Central memory CD4-positive, alpha-beta T cell (primary cell): Measurements from ENCODE around the gene MAN2B2.
"Not testable (repeated sequence)": the region's sequence is repeated elsewhere in the genome, so short reads cannot be mapped to it uniquely, and the experiment has no call there.

Experiments used
- DNase-seq: peaks from one replicate; pipeline ENCODE4 v3.0.0; 2022

MAN2B2 gene

DNA sequence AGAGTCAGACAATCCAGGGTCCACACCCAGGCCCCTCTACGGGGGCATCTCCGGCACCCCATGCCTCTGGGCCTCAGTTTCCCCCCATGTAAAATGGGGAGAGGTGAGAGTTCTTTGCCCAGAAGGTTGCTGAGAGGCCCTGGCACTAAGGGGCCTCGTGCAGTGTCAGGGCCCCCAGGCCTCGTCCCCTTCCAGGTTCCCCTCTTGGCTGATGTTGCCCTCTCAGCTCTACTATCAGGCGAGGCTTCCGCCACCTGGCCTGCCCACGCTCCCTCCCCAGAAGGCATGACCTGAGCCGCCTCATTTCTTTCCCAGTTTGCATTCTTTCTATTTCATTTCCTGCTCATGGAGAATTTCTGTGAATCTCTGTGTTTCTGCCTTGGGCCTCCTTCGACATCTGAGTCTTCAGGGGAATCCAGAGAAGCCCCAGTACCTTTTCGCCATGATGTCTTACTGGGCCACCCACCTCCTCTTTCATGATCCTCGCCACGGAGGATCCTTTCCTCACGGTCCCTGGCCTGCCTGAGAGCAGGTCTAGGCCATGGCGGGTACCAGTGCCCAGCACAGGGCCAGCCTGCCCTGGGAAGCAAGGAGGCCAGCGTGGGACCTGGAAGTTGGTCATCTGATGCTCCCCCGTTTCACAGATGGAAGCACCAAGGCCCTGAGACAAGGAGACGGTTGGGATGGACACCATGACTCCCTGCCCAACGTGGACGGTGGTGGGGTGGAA is 43.6 kb downstream of the MAN2B2 start:
- no peak for DNase-seq

DNA sequence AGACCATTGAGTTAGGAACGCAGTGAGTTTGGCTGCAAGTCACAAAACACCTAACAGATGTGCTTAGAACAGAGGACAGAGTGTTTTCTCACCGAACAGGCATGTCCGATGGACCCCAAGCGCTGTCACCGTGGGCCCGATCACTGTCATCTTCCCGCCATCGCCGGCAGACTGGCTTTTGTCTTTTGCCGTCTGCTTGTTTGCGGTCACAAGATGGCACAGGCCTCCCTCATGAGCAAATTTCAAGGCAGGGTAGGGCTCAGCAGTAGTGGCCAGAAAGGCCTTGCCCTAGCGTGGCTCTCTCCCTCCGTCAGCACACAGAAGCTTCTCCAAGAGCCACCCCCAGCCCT is 44.1 kb downstream of the MAN2B2 start:
- DNase-seq: no peak

DNA sequence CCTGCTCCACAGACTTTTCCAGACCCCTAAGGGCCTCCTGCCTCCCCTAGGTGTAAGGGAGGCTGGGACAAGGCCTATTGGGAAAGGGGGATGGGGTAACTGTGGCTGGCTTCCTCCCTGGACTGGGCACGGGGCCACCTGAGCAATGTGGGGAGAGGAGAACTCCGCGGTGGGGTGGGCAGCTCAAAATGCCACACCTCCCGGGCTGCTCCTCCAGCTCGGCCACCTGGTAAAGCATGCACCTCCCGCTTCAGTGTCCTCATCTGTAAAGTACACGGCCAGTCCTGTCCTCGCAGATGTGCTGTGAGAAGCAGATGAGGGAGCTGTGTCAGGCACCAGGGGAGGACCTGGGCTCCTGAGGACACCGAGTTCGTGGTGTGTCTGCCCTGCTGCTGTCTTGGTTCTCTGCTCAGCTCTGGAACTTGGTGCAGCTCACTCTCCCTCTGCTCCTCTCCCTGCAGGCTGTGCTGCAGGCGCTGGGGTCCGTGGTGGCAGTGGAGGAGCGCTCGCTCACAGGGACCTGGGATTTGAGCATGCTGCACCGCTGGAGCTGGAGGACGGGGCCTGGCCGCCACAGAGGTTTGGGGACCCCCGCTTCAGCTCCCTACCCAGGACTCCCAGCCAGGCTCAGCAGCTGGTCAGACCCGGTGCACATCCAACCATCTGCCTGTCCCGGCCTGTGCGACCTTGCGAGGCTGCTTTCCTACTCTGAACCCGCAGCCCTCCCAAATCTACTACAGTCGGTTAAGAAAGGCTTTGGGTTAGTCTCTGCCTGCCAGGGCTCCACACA is 44.7 kb downstream of the MAN2B2 start:
- no peak for DNase-seq

DNA sequence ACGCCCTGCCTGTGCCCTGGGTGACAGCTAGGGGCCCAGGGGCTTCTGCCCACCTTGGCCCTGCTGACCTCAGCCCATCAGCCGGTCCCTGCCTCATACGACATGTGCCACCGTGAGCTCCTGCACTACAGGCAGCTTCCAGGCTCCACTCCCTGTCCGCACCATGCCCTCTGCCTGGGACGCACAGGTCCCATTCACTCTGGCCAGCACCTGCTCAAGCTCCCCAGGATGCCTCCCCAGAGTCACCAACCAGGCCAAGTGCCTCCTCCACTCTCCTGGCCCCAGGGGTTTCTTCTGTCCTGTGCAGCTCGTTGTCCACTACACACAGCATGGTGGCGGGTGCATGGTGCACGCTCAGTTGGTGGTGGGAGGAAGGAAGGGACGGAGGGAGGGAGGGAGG is 45.3 kb downstream of the MAN2B2 start:
- DNase-seq: no peak

DNA sequence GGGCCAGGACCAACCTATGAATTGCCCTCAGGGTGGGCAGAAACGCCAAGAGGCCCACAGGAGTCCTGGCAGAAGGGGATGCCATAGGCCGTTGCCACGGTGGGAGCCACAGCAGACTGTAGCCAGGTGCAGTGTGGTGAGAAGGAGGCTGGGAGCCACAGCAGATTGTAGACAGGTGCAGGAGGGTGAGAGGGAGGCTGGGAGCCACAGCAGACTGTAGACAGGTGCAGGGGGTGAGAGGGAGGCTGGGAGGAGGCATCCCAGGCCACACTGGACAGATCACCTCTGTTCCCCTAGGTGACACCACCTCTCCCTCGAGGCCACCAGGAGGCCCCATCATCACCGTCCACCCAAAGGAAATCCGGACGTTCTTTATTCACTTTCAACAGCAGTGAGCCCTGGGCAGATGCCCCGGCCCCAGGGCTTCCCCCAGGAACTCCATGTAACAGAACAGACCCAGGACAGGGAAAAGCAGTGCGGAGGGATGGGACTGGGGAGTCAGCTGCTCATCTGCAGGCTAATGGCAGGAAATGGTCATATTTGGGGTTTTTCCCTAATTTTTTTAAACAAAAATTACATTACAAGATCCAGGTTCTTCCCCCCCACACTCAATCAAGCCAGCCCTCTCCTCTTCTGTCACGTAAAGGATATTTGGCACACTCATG is 46.0 kb downstream of the MAN2B2 start:
- DNase-seq: no peak

DNA sequence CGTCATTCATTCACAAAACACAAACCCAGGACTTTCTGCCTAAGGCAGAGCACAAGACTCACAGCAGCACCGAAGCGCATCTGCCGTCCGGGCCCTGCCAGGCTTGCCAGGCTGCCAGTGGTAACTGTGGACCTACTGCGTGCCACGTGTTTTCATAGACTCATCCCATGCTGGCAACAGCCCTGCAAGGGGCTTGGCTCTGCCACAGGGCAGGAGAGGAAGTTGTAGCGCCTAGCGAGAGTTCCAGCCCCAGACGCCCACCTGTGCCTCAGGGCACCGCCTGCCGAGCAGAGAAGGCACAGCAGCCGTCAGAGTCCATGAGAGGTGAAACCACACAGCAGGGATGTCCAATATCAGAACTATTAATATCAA is 46.6 kb downstream of the MAN2B2 start:
- DNase-seq: no peak

DNA sequence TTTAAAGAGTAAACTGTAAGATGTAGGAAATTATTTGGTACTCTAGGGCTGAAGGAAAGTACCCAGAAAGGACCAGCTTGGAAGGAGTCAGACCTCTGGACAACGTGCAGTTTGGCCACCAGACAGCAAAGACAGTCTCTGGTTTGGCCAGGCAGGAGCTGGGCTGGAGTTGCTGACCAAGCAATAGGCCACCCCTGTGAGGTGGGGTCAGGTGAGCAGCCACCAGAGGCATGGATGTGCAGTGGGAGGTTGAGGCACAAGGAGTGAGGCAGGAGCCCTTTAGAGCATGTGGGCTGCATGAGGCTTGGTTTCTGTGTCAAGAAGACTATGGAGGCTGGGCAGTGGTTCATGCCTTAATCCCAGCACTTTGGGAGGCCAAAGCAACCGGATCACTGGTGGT is 47.8 kb downstream of the MAN2B2 start:
- DNase-seq: no peak

DNA sequence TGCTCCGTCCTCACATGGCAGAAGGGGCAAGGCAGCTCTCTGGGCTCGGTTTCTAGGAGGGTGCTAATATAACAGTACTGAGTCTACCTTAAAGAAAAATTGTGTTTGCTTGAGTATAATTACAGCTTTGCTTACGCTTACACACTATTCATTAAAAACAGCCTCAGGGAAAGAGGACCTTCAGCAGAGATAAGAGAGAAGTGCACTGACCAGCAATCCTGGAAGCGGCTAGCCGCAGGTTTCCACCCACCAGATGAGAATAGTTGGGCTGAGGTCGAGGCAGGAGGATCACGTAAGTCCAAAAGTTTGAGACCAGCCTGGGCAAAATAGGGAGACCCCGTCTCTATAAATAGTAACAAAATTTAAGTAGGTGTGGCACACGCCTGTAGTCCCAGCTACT is 50.3 kb downstream of the MAN2B2 start:
- DNase-seq: no peak

DNA sequence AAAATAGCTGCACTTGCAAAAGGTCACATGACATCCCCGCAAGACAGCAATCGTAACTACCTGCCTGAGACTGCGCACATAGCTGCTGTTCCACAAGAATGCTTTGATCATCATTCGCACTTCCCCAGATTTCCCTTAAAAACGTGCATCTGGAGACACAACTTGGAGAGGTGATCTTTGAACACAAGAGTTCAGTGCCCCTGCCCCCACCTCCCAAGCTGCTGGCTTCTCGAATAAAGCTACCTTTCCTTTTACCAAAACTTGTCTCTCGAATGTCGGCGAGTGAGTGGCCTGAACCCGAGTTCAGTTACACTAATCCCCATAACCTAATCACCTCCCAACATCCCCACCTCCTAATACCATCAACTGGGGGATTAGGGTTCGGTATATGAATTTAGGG is 51.1 kb downstream of the MAN2B2 start:
- DNase-seq: no peak

DNA sequence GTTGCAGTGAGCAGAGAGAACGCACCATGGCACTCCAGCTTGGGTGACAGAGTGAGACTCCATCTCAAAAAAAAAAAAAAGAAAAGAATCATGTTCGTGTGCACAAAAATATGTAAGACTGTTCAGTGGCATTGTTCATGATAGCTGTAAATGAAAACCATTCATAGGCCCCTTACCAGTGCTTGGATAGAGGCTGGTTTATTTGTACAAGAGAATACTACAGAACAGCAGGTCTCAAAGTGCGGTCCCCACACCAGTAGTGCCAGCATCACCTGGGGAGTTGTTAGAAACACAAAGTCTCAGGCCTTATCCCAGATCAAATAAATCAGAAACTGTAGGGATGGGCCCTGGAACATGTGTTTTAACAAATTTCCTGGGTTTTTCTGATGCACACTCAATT is 52.8 kb downstream of the MAN2B2 start:
- DNase-seq: no peak

DNA sequence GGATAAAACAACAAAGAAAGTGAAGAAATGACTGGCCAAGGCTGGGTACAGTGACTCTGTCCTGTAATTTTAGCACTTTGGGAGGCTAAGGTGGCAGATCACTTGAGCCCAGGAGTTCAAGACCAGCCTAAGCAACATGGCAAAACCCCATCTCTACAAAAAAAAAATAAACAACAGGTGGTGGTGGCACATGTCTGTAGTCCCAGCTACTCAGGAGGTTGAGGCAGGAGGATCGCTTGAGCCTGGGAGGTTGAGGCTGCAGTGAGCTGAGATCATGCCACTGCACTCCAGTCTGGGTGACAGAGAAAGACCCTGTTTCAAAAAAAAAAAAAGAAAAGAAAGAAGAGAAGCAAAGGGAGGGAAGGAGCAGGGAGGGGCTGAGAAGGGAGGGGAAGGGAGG is 53.5 kb downstream of the MAN2B2 start:
- DNase-seq: not testable (repeated sequence)

DNA sequence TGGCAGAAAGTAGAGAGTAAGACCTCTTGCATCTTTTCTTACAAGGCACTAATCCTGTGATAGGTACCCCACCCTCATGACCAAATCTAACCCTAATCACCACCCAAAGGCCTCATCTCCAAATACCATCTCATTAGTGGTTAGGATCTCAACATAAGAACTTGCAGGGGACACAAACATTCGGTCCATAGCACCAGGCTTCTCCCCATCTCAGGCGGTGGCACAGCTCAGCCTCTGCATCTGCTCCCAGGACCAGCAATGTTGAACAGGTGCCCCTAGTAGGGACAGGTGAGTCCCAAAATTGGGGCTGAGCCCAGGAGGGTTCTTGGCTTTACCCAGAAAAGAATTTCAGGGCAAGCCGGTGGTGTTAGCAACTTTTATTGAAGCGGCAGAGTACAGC is 57.1 kb downstream of the MAN2B2 start:
- DNase-seq: no peak

DNA sequence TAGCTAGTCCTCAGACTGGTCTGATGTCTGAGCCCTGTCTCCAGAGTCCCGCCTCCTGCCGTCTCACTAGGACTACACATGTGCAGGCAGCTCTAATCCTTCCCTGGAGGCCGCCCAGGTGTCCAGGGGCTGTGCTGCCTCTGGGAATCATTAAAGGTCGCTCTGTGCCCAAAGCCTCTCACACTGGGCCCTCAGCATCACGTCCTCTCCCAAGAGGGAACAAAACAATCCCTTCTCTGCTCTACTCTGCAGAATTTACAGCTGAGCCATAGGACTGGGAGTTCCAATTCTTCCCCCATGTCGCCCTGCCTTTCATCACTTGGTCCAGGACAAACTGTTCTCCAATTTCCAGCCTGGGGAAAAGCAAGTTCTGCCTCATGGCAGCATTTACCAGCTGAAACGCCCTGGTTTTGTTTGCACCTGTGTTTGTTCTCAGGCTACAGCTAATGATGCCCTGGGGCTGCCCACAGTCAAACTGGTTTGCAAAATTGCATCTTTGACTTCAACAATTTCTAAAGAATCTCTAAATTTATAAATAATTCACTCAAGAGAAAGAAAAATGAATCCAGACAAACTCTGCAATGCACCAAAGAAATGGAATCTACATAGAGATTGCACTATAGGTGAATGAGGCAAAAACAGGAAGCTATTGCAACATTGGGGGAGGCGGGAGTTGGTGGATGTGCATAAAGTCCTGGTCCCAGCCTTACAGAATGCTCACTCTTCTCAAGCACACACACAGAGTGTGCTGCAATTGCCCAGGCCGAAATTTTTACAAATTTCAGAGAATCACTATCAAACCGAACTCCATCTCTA is 58.3 kb downstream of the MAN2B2 start:
- no peak for DNase-seq

DNA sequence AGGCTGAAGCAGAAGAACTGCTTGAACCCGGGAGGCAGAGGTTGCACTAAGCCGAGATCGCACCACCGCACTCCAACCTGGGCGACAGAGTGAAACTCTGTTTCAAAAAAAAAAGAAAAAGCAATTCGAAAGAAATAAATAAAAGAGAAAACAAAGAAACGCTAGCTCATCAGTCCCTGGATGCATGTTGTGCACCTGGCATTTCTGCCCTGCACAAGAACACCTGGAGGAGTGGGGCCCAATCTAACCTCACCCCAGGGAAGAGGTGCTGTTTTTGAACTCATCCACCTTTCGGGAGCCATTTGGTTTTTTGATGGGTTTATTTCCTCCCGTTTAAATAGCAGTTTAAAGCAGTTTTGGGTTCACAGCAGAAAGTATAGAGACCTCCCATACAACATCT is 59.8 kb downstream of the MAN2B2 start:
- DNase-seq: no peak

DNA sequence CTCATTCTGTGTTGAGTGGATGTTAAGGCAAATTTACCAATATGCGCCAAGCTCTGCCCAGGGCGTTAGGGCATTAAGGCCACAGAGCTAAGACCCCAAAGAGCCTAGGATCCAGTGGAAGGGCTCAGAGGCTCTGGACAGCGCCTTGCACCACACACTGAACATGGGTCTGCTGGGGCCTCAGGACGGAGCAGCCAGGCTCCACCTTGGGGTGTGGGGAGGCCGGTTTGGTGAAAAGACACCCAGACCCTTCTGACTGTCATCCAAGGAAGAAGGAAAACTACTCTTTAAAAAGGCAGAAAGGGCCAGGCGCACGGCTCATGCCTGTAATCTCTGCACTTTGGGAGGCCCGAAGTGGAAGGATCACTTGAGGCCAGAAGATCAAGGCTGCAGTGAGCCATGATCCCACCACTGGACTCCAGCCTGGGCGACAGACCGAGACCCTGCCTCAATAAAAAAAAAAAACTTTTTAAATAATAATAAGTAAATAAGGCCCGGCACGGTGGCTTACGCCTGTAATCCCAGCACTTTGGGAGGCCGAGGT is 64.2 kb downstream of the MAN2B2 start:
- DNase-seq: no peak

DNA sequence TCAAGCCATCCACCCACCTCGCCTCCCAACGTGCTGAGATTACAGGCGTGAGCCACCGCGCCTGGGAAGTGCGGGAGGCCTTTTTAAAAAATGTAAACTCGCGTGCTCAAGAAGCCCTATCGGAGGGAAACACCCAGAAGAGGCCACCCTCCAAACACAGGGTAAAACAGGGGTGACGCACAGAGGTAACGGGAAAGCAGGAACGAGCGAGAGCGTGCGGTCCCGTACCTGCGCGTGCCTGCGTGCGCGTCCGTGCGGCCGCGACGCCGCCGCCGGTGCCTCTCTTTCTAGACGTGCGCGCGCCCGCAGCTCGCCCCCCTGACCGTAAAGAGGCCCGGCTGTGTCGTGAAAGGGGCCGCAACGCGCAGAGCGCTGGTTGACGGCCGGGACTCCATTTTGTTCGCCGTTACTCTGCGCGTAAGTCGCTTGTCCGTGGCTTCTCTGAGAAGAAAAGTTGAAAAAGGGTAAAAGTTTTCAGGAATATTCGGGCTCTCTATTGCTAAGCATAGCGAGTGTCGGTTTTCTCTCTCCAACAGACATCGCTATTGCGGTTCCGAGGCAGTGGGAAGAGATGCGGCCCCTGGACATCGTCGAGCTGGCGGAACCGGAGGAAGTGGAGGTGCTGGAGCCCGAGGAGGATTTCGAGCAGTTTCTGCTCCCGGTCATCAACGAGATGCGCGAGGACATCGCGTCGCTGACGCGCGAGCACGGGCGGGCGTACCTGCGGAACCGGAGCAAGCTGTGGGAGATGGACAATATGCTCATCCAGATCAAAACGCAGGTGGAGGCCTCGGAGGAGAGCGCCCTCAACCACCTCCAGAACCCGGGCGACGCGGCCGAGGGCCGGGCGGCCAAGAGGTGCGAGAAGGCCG is 65.5 kb downstream of the MAN2B2 start, which contains the start of gene MRFAP1:
Gene MRFAP1 (plus strand): TSS at position 394 of the 872 bp plus-strand sequence. CDS start 178 bp downstream, at position 572.
- peak; percentile 97 for DNase-seq

DNA sequence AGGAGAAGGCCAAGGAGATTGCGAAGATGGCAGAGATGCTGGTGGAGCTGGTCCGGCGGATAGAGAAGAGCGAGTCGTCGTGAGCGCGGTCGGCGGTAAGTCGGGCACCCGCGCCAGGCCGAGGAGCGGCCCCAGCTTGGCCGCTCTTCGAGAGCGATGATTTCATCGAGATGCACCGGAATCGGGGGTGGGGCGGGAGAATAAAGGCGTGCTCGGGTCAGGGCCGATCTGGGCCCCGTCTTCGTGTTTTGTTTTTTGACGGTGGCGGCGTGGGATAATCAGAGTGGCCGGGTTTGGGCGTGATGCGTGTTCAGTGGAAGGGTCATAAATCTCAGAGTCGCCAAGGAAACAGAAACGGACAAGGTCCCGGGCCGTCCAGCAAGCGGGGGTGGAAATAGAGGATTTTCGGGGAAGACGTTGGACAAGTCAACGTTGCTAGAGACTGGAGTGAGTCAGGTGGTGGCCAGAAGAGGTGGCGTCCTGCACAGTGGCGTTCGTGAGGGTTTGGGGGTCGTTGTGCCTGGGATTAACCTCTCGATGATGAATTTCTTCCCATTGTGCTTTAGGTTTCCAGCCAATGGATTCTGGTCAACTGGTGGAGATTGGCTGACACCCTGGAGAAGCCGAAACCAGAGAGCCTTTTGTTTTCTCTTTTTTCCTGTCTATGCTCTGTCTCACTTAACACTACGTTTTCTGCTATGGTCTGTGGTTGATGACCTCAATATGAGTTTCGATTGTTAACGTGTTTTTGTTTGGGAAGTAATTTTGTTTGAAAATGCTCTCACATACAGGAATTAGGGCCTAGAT is 66.4 kb downstream of the MAN2B2 start:
- DNase-seq: peak; percentile 58

DNA sequence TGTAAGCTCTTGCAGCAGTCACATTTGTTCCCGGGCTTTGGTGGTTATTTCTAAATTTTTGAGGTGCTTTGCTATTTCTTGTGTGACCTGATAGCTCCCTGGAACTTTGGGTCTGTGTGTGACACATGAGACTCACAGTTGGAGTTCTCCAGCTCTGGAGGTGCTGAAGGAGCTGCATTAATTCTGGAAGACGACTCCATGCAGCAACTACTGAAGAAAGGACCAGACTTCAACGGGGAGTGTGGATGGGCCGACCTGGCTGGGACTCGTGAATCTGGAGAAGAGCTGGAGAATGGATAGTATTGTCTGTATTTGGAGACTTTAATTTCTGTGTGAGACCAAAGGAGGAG is 67.0 kb downstream of the MAN2B2 start:
- no peak for DNase-seq

DNA sequence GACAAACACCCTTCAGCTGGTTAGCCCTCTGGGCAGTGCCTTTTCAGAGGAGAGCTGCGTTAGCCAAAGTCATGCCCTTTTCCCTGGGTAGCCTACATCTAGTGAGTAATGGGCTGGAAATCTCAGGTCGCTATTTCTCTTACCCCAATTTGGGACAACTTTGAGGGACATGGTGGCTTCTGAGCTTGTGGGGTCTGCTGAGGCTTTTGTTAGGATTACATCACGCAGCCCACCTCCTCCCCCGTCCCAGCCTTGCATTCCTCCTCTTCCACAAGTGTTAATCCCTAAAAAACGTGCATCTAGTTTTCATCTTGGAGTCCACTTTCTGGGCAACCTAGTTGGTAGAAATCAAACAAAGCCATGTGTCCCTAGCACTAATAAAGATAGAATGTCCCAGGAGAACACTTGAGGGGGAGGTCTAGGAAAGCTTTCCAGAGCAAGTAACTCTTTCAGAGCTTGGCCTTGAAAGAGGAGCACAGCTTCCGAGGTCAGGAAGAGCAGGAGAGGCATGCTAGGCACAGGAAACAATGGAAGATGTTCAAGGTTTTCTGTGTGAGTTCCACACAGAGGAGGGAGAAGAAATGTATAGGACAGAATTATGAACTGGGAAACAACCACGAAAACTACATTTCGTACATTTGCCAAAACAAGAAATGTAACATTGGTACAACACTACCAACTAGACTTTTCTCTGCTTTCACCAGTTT is 68.3 kb downstream of the MAN2B2 start:
- DNase-seq: no peak
